SK-N-MC (cell line): Measurements from ENCODE around the gene IDE.
A peak's percentile ranks its signal among the peaks of the same experiment; 100 is the strongest.
"Not testable (repeated sequence)": the region's sequence is repeated elsewhere in the genome, so short reads cannot be mapped to it uniquely, and the experiment has no call there.

Experiments used
- DNase-seq: peaks from one replicate; pipeline ENCODE4 v3.0.0-alpha.2; 2011; ENCODE audit warnings: low read depth, low spot score
- H3K27ac ChIP-seq: fragments of 200-600 bp; sonication (generic); 2 replicates; pipeline ENCODE4 v1.5.1; 2016; ENCODE audit warnings: mixed run types
- H3K36me3 ChIP-seq: fragments of 200-600 bp; sonication (generic); 2 replicates; pipeline ENCODE4 v1.6.1; 2017; ENCODE audit warnings: antibody characterized with exemption, low read length, mixed read lengths; ENCODE audit not compliant: insufficient read depth
- H3K4me3 ChIP-seq: fragments of 200-600 bp; sonication (generic); 2 replicates; pipeline ENCODE4 v1.5.1; 2016
- H3K9ac ChIP-seq: fragments of 200-600 bp; sonication (generic); 2 replicates; pipeline ENCODE4 v1.8.0; 2017; ENCODE audit warnings: mixed run types, mixed read lengths; ENCODE audit not compliant: insufficient read length
- H3K9me3 ChIP-seq: fragments of 200-600 bp; sonication (generic); 2 replicates; pipeline ENCODE4 v1.6.1; 2017; ENCODE audit warnings: low read depth, mild to moderate bottlenecking, antibody characterized with exemption, low read length, moderate library complexity, mixed read lengths
- EZH2 ChIP-seq: fragments of 200-600 bp; sonication (generic); IDR thresholded peaks from one replicate; pipeline ENCODE4 v1.6.1; 2017; ENCODE audit warnings: antibody characterized with exemption
- FOXP2 ChIP-seq: optimal IDR thresholded peaks from 2 replicates; pipeline ENCODE3; 2011; ENCODE audit warnings: mild to moderate bottlenecking, moderate library complexity; ENCODE audit not compliant: insufficient read depth; ENCODE audit errors: extremely low read length, control extremely low read depth
- POLR2AphosphoS5 ChIP-seq: IDR thresholded peaks from 2 replicates; pipeline ENCODE4 v1.6.1; 2012; ENCODE audit warnings: mild to moderate bottlenecking, low read depth, low read length, borderline replicate concordance

The IDE gene

GRCh38 chr10:92572362-92573090 is 1.4 kb downstream of the IDE start:
- peak overlapping the region; percentile 78 for H3K9ac ChIP-seq
- no peak for DNase-seq
- no peak overlapping the region for H3K27ac ChIP-seq
- H3K9me3 ChIP-seq, result no peaks in the 10 kb centered on the region
- TF ChIP-seq FOXP2, result no peak
- TF ChIP-seq POLR2AphosphoS5, result no peak
- TF ChIP-seq EZH2, result no peak
- H3K4me3 ChIP-seq, result peak overlapping the region; percentile 88
- no peaks in the 10 kb centered on the region for H3K36me3 ChIP-seq

- no peaks in the 10 kb centered on the region for H3K9me3 ChIP-seq
- no peak for TF ChIP-seq POLR2AphosphoS5
- no peak for TF ChIP-seq EZH2
- TF ChIP-seq FOXP2, result no peak
- H3K27ac ChIP-seq, result no peak overlapping the region
- no peak overlapping the region for H3K4me3 ChIP-seq
- DNase-seq, result no peak
- no peaks in the 10 kb centered on the region for H3K36me3 ChIP-seq
- no peak overlapping the region for H3K9ac ChIP-seq
Measured at GRCh38 chr10:92571649-92572048, 2.2 kb downstream of the IDE start.

- H3K36me3 ChIP-seq, H3K4me3 ChIP-seq, H3K9me3 ChIP-seq, H3K27ac ChIP-seq, H3K9ac ChIP-seq, DNase-seq: not testable (repeated sequence)
Measured at GRCh38 chr10:92569663-92570062, 4.2 kb downstream of the IDE start.

- Histone ChIP-seq H3K9me3 (no peaks in the 10 kb centered on the region), H3K9ac (no peak overlapping the region), H3K36me3 (no peaks in the 10 kb centered on the region), H3K27ac (no peak overlapping the region), H3K4me3 (no peak overlapping the region)
- TF ChIP-seq POLR2AphosphoS5 (no peak), FOXP2 (no peak), EZH2 (no peak)
- DNase-seq, result no peak
Measured at GRCh38 chr10:92569071-92569470, 4.8 kb downstream of the IDE start.

- H3K27ac ChIP-seq, result no peak overlapping the region
- no peak overlapping the region for H3K4me3 ChIP-seq
- H3K9ac ChIP-seq, result no peak overlapping the region
- H3K9me3 ChIP-seq, result no peaks in the 10 kb centered on the region
- no peak for DNase-seq
- no peaks in the 10 kb centered on the region for H3K36me3 ChIP-seq
- TF ChIP-seq POLR2AphosphoS5 (no peak), FOXP2 (no peak), EZH2 (no peak)
Measured at GRCh38 chr10:92567952-92568600, 5.8 kb downstream of the IDE start.

GRCh38 chr10:92562424-92562823 is 11.5 kb downstream of the IDE start:
- no peaks in the 10 kb centered on the region for H3K9me3 ChIP-seq
- peaks cover 7% of the 10 kb centered on the region; the same call in 1 of the 2 replicates for H3K36me3 ChIP-seq
- H3K9ac ChIP-seq, result no peak overlapping the region
- no peak overlapping the region for H3K27ac ChIP-seq
- no peak for DNase-seq
- TF ChIP-seq FOXP2 (no peak), POLR2AphosphoS5 (no peak), EZH2 (no peak)
- H3K4me3 ChIP-seq, result no peak overlapping the region

GRCh38 chr10:92559046-92559445 is 14.8 kb downstream of the IDE start:
- no peak overlapping the region for H3K9ac ChIP-seq
- H3K9me3 ChIP-seq, result no peaks in the 10 kb centered on the region
- peaks cover 7% of the 10 kb centered on the region; the same call in 1 of the 2 replicates for H3K36me3 ChIP-seq
- TF ChIP-seq POLR2AphosphoS5, result no peak
- no peak for TF ChIP-seq EZH2
- no peak for TF ChIP-seq FOXP2
- no peak overlapping the region for H3K4me3 ChIP-seq
- H3K27ac ChIP-seq, result no peak overlapping the region
- DNase-seq, result no peak

GRCh38 chr10:92553959-92554358 is 19.9 kb downstream of the IDE start:
- Histone ChIP-seq H3K36me3 (peaks cover 1% of the 10 kb centered on the region; the same call in 1 of the 2 replicates), H3K9ac (no peak overlapping the region), H3K9me3 (no peaks in the 10 kb centered on the region), H3K27ac (no peak overlapping the region), H3K4me3 (no peak overlapping the region)
- TF ChIP-seq POLR2AphosphoS5 (no peak), FOXP2 (no peak), EZH2 (no peak)
- no peak for DNase-seq
